Retinal pigment epithelial cell (primary cell): Measurements from ENCODE around the gene SLC49A3.

ENCODE experiments used
- DNase-seq: peaks from one replicate; pipeline ENCODE4 v3.0.0-alpha.2; 2010; ENCODE audit warnings: low read depth
- H3K4me3 ChIP-seq: 2 replicates; pipeline ENCODE4 v1.5.1; 2011; ENCODE audit warnings: mild to moderate bottlenecking, low read length, control low read depth, moderate library complexity
- TF ChIP-seq, protein P1 (sequence below): conservative IDR thresholded peaks from 2 replicates; pipeline ENCODE4 v1.5.1; 2011; ENCODE audit warnings: low read depth, low read length, control low read depth, inconsistent platforms

SLC49A3 gene

DNA sequence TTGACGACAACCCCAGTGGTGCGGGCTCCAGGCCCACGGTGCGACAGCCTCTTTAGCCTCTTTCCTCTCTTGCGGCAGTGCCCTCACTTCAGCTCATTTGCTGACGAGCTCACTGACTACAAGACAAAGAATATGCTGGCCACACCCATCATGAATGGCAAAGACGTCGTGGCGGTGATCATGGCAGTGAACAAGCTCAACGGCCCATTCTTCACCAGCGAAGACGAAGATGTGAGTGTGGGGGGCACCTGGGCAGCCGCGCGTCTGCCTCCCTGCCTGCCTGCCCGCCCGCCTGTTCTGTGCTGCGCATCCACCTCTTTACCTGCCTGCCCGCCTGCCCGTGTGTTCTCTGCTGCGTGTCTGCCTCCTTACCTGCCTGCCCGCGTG is 54.4 kb downstream of the SLC49A3 start:
- no peak overlapping the region for H3K4me3 ChIP-seq
- DNase-seq, result no peak
- TF ChIP-seq, protein P1, sequence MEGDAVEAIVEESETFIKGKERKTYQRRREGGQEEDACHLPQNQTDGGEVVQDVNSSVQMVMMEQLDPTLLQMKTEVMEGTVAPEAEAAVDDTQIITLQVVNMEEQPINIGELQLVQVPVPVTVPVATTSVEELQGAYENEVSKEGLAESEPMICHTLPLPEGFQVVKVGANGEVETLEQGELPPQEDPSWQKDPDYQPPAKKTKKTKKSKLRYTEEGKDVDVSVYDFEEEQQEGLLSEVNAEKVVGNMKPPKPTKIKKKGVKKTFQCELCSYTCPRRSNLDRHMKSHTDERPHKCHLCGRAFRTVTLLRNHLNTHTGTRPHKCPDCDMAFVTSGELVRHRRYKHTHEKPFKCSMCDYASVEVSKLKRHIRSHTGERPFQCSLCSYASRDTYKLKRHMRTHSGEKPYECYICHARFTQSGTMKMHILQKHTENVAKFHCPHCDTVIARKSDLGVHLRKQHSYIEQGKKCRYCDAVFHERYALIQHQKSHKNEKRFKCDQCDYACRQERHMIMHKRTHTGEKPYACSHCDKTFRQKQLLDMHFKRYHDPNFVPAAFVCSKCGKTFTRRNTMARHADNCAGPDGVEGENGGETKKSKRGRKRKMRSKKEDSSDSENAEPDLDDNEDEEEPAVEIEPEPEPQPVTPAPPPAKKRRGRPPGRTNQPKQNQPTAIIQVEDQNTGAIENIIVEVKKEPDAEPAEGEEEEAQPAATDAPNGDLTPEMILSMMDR, result no peak

DNA sequence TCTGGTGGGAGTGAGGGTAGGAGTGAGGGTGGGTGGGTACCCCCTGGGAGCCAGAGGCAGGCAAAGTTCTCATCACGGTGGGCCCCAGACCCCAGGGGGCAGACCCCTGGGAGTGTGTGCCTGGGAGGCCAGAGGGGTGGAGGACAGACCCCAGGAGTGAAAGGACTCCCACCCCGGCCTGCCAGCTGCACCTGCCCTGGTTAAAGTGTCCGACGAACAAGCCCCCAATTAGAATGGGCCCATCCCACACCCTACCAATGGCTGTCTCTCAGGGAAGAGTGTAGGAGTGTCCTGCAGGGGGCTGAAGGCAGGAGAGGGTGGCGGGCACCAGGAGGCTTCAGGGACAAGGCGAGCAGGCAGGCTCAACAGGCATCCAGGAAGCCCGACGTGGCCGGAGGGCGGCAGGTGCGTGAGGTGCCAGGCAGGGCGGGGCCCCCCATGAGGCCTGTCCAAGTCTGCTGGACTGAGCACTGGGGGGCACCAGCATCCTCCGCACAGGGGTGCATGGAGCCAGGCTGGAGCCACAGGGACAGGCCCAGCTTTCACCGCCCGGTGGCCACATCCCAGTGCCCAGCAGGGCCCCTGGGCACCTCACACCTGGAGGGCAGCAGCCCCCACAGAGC is 54.9 kb downstream of the SLC49A3 start:
- TF ChIP-seq, protein P1, result no peak
- H3K4me3 ChIP-seq, result no peak overlapping the region
- DNase-seq, result no peak

DNA sequence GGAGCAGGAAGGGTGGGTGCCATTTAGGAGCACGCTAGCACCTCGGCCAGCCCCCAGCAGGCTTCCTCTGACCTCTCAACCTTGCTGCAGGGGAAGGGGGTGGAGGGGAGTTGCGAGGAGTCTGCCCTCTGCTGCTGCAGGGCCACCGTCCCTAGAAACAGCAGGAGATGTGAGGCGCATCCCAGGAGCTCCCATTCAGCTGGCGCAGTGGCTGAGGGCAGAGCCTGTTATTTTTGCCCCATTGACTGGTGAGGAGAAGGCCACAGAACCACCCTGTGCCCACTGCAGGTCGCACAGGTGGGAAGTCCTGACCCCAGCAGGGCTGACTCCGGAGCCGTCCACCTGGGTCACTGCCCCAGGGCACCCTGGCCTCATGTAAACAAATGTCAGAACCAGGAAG is 55.5 kb downstream of the SLC49A3 start:
- no peak for DNase-seq
- TF ChIP-seq, protein P1, result no peak
- H3K4me3 ChIP-seq, result no peak overlapping the region

DNA sequence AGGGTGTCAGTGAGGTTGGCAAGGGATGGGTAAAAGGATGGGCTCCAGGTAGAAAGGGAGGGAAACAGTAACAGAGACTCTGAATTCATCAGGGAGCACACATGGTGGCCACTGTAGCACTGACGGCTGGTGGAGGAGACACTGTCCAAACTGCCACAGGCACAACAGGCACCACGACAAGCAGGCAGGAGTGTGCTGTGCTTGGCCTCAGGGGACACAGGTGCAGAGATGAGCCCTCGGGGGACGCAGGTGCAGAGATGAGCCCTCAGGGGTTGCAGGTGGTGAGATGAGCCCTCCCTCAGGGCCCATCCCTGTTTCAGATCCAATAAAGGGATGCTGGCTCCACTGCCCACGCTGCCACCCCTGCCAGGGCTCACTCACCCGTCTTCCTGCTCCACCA is 56.0 kb downstream of the SLC49A3 start:
- TF ChIP-seq, protein P1, result no peak
- no peak overlapping the region for H3K4me3 ChIP-seq
- no peak for DNase-seq

DNA sequence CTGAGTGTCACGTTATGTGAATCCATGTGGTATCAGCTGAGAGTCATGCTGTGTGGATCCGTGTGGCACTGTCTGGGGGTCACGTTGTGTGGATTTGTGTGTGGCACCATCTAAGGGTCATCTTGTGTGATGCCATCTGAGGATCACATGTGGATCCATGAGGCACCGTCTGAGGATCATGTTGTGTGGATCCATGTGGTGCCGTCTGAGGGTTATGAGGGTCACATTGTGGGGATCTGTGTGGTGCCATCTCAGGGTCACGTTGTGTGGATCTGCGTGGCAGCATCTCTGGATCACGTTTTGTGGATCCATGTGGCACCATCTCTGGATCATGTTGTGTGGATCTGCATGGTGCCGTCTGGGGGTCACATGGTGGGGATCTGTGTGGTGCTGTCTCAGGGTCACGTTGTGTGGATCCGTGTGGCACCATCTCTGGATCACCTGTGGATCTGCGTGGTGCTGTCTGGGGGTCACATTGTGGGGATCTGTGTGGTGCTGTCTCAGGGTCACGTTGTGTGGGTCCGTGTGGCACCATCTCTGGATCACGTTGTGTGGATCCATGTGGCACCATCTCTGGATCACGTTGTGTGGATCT is 56.7 kb downstream of the SLC49A3 start:
- no peak for DNase-seq
- no peak overlapping the region for H3K4me3 ChIP-seq
- TF ChIP-seq, protein P1, result no peak
